GM19455 (cell line): Measurements from ENCODE around the gene YIF1A.

Experiments
- ATAC-seq: cut with Tn5 transposase; IDR thresholded peaks from one replicate; pipeline ENCODE4 v1.9.1; 2021; ENCODE audit not compliant: unreplicated experiment

Gene YIF1A

GRCh38 chr11:66248903-66249302 is 40.0 kb downstream of the YIF1A start:
- no peak for ATAC-seq

- no peak for ATAC-seq
Measured at GRCh38 chr11:66247801-66248200, 41.1 kb downstream of the YIF1A start.

- ATAC-seq: no peak
Measured at GRCh38 chr11:66247295-66247694, 41.6 kb downstream of the YIF1A start.

- ATAC-seq: no peak
Measured at GRCh38 chr11:66243782-66244535, 45.0 kb downstream of the YIF1A start.

- no peak for ATAC-seq
Measured at GRCh38 chr11:66242095-66242765, 46.7 kb downstream of the YIF1A start.

- ATAC-seq: no peak
Measured at GRCh38 chr11:66240781-66241136, 48.2 kb downstream of the YIF1A start.

GRCh38 chr11:66239998-66240780 is 48.8 kb downstream of the YIF1A start:
- ATAC-seq: no peak

GRCh38 chr11:66239511-66239910 is 49.4 kb downstream of the YIF1A start:
- no peak for ATAC-seq

- no peak for ATAC-seq
Measured at GRCh38 chr11:66238786-66239413, 50.0 kb downstream of the YIF1A start.

GRCh38 chr11:66237867-66238266 is 51.1 kb downstream of the YIF1A start:
- no peak for ATAC-seq

- ATAC-seq: no peak
Measured at GRCh38 chr11:66235141-66235540, 53.8 kb downstream of the YIF1A start.
